Activated CD4-positive, alpha-beta memory T cell treated with anti-CD3 and anti-CD28 coated beads for 36 hours (primary cell): ENCODE data around the gene IFNG. TPM values are rescaled to one million over a fixed set of nuclear protein-coding genes. Genes with fewer than 3 reads are reported as not detected.
A peak's percentile ranks its signal among the peaks of the same experiment; 100 is the strongest.

Experiments
- CTCF ChIA-PET: fragments of 350-600 bp; sonication (Branson Sonifier 250); formaldehyde crosslinking; loops from one replicate; lab custom pipeline; 2021; ENCODE audit warnings: antibody characterized with exemption, inconsistent platforms; lab: Charles Lee
- POLR2A ChIA-PET: fragments of 350-600 bp; sonication (Branson Sonifier 250); formaldehyde crosslinking; loops from one replicate; lab custom pipeline; 2021; ENCODE audit warnings: antibody characterized with exemption; lab: Charles Lee
- DNase-seq: peaks from one replicate; pipeline ENCODE4 v3.0.0-alpha.2; 2020
- H3K27ac Mint-ChIP-seq: one replicate; pipeline ENCODE4 v1.8.0; 2021; ENCODE audit warnings: mixed read lengths
- H3K27me3 Mint-ChIP-seq: one replicate; pipeline ENCODE4 v1.8.0; 2021; ENCODE audit warnings: mixed read lengths
- H3K36me3 Mint-ChIP-seq: one replicate; pipeline ENCODE4 v1.8.0; 2021; ENCODE audit warnings: mixed read lengths
- H3K4me1 Mint-ChIP-seq: one replicate; pipeline ENCODE4 v1.8.0; 2021; ENCODE audit warnings: low read depth, mixed read lengths
- H3K4me3 Mint-ChIP-seq: one replicate; pipeline ENCODE4 v1.8.0; 2021; ENCODE audit warnings: mild to moderate bottlenecking, mixed read lengths
- H3K9me3 Mint-ChIP-seq: one replicate; pipeline ENCODE4 v1.8.0; 2021; ENCODE audit warnings: mixed read lengths
- intact Hi-C: fragments of 100-400 bp; cut with micrococcal nuclease; formaldehyde crosslinking; loops from one replicate; pipeline ENCODE4 v1.15.1; 2023
- total RNA-seq, 2 experiments: library from RNA; stranded (reverse); gene quantifications; one replicate each; pipeline ENCODE4 v1.2.3, GENCODE V29; 2021

The IFNG gene
- total RNA-seq, 2 experiments from 2014 or later = 535 to 546 TPM

- Mint-ChIP-seq H3K36me3 (no peaks in the 10 kb centered on the region), H3K27ac (peak overlapping the region; percentile 75), H3K9me3 (no peaks in the 10 kb centered on the region), H3K27me3 (no peaks in the 10 kb centered on the region), H3K4me3 (no peak overlapping the region), H3K4me1 (peaks cover 57% of the 10 kb centered on the region)
- intact Hi-C loops = loop anchor here (1.0 to 5.0 kb wide), 3 partner anchors 19 to 311 kb away; no protein-coding TSS in a partner anchor
- POLR2A ChIA-PET = interaction anchor here (1.2 to 2.3 kb wide), 3 partner anchors 18 to 21 kb away, joined by 3 to 12 read pairs (median 4); no protein-coding TSS in a partner anchor
- CTCF ChIA-PET = interaction anchor here (1.0 to 1.4 kb wide), 3 partner anchors 19 to 98 kb away, joined by 4 to 5 read pairs (median 4); no protein-coding TSS in a partner anchor
- DNase-seq = no peak
Measured at GRCh38 chr12:68138480-68138879, 21.1 kb downstream of the IFNG start.

- peaks cover 59% of the 10 kb centered on the region for H3K4me1 Mint-ChIP-seq
- H3K36me3 Mint-ChIP-seq = no peaks in the 10 kb centered on the region
- DNase-seq = peak; percentile 25
- no peak overlapping the region for H3K4me3 Mint-ChIP-seq
- no peaks in the 10 kb centered on the region for H3K27me3 Mint-ChIP-seq
- ChIA-PET CTCF (interaction anchor here (1.4 to 2.1 kb wide), 4 partner anchors 17 to 24 kb away, joined by 5 to 11 read pairs (median 7); partner anchors contain the start of gene IFNG), POLR2A (interaction anchor here (1.3 to 2.3 kb wide), 3 partner anchors 17 to 21 kb away, joined by 3 to 12 read pairs (median 3); no protein-coding TSS in a partner anchor)
- peak overlapping the region; percentile 75 for H3K27ac Mint-ChIP-seq
- no peaks in the 10 kb centered on the region for H3K9me3 Mint-ChIP-seq
- intact Hi-C loops = loop anchor here (1.0 to 5.0 kb wide), 3 partner anchors 18 to 310 kb away; no protein-coding TSS in a partner anchor
Measured at GRCh38 chr12:68137335-68137830, 22.2 kb downstream of the IFNG start.

- H3K27me3 Mint-ChIP-seq = no peaks in the 10 kb centered on the region
- peaks cover 57% of the 10 kb centered on the region for H3K4me1 Mint-ChIP-seq
- H3K4me3 Mint-ChIP-seq = no peak overlapping the region
- peaks cover 10% of the 10 kb centered on the region for H3K36me3 Mint-ChIP-seq
- peaks cover 17% of the 10 kb centered on the region for H3K9me3 Mint-ChIP-seq
- intact Hi-C loops = loop anchor here (5.0 kb wide), 2 partner anchors 93 to 308 kb away; no protein-coding TSS in a partner anchor
- no peak overlapping the region for H3K27ac Mint-ChIP-seq
- no peak for DNase-seq
- ChIA-PET POLR2A (interaction anchor here (1.2 to 1.7 kb wide), 2 partner anchors 11 to 16 kb away, joined by 3 to 7 read pairs; no protein-coding TSS in a partner anchor), CTCF (interaction anchor here (2.0 to 2.1 kb wide), 2 partner anchors 15 to 22 kb away, joined by 6 to 11 read pairs; partner anchors contain the start of gene IFNG)
Measured at GRCh38 chr12:68135520-68135919, 24.0 kb downstream of the IFNG start.

GRCh38 chr12:68131867-68132414 is 27.6 kb downstream of the IFNG start:
- CTCF ChIA-PET = interaction anchor here (1.4 to 2.2 kb wide), 2 partner anchors 18 to 26 kb away, joined by 8 read pairs; no protein-coding TSS in a partner anchor
- POLR2A ChIA-PET = no interaction called here
- Mint-ChIP-seq H3K27ac (no peak overlapping the region), H3K27me3 (no peaks in the 10 kb centered on the region), H3K4me3 (no peak overlapping the region), H3K36me3 (peaks cover 29% of the 10 kb centered on the region), H3K4me1 (peaks cover 21% of the 10 kb centered on the region), H3K9me3 (peaks cover 46% of the 10 kb centered on the region)
- no peak for DNase-seq
- intact Hi-C loops = no loop called here

- no peak for DNase-seq
- POLR2A ChIA-PET = no interaction called here
Measured at GRCh38 chr12:68129979-68130378, 29.6 kb downstream of the IFNG start.

GRCh38 chr12:68122236-68122920 is 37.2 kb downstream of the IFNG start:
- H3K36me3 Mint-ChIP-seq = peaks cover 2% of the 10 kb centered on the region
- no peak overlapping the region for H3K27ac Mint-ChIP-seq
- no peak for DNase-seq
- intact Hi-C loops = no loop called here
- CTCF ChIA-PET = interaction anchor here (0.5 to 1.9 kb wide), 3 partner anchors 9 to 36 kb away, joined by 3 to 6 read pairs (median 5); no protein-coding TSS in a partner anchor
- H3K9me3 Mint-ChIP-seq = peaks cover under 1% of the 10 kb centered on the region
- peaks cover 17% of the 10 kb centered on the region for H3K4me1 Mint-ChIP-seq
- H3K4me3 Mint-ChIP-seq = no peak overlapping the region
- POLR2A ChIA-PET = interaction anchor here (0.5 to 0.6 kb wide), 2 partner anchors 22 to 1175 kb away, joined by 3 to 6 read pairs; no protein-coding TSS in a partner anchor
- no peaks in the 10 kb centered on the region for H3K27me3 Mint-ChIP-seq

More at GRCh38 chr12:68129979-68130378, 29.6 kb downstream of the IFNG start:
- peaks cover 5% of the 10 kb centered on the region for H3K4me1 Mint-ChIP-seq
- CTCF ChIA-PET = interaction anchor here (0.7 to 2.2 kb wide), 3 partner anchors 16 to 329 kb away, joined by 3 to 8 read pairs (median 3); no protein-coding TSS in a partner anchor
- no peak overlapping the region for H3K27ac Mint-ChIP-seq
- H3K4me3 Mint-ChIP-seq = no peak overlapping the region
- H3K36me3 Mint-ChIP-seq = peaks cover 31% of the 10 kb centered on the region
- intact Hi-C loops = no loop called here
- H3K27me3 Mint-ChIP-seq = no peaks in the 10 kb centered on the region
- H3K9me3 Mint-ChIP-seq = peaks cover 46% of the 10 kb centered on the region

- intact Hi-C loops = no loop called here
Measured at GRCh38 chr12:68121143-68121542, 38.4 kb downstream of the IFNG start.

GRCh38 chr12:68119724-68120211 is 39.8 kb downstream of the IFNG start:
- peaks cover 3% of the 10 kb centered on the region for H3K27me3 Mint-ChIP-seq
- CTCF ChIA-PET = interaction anchor here (0.8 to 9.8 kb wide), 13 partner anchors 8 to 763 kb away, joined by 3 to 189 read pairs (median 3); partner anchors contain the start of gene IFNG
- H3K4me3 Mint-ChIP-seq = peak overlapping the region; percentile 27
- POLR2A ChIA-PET = interaction anchor here (0.6 to 4.9 kb wide), 13 partner anchors 13 to 688 kb away, joined by 3 to 58 read pairs (median 5); partner anchors contain the start of genes IFNG and MDM2
- H3K27ac Mint-ChIP-seq = peak overlapping the region; percentile 74
- no peaks in the 10 kb centered on the region for H3K9me3 Mint-ChIP-seq
- DNase-seq = peak; percentile 89
- intact Hi-C loops = loop anchor here (1.0 to 10.0 kb wide), 13 partner anchors 18 to 1815 kb away; partner anchors contain the start of genes HELB, IFNG and RAP1B
- peaks cover 31% of the 10 kb centered on the region for H3K4me1 Mint-ChIP-seq
- H3K36me3 Mint-ChIP-seq = no peaks in the 10 kb centered on the region

More at GRCh38 chr12:68121143-68121542, 38.4 kb downstream of the IFNG start:
- ChIA-PET CTCF (interaction anchor here (1.2 to 9.8 kb wide), 4 partner anchors 9 to 81 kb away, joined by 5 to 189 read pairs (median 20); partner anchors contain the start of gene IFNG), POLR2A (interaction anchor here (0.8 to 4.9 kb wide), 4 partner anchors 15 to 92 kb away, joined by 3 to 58 read pairs (median 10); partner anchors contain the start of gene IFNG)
- H3K27ac Mint-ChIP-seq = no peak overlapping the region
- H3K27me3 Mint-ChIP-seq = peaks cover 3% of the 10 kb centered on the region
- peak; percentile 81 for DNase-seq
- peaks cover 2% of the 10 kb centered on the region for H3K36me3 Mint-ChIP-seq
- H3K4me3 Mint-ChIP-seq = no peak overlapping the region
- H3K4me1 Mint-ChIP-seq = peaks cover 26% of the 10 kb centered on the region
- H3K9me3 Mint-ChIP-seq = no peaks in the 10 kb centered on the region

GRCh38 chr12:68119250-68119649 is 40.3 kb downstream of the IFNG start:
- Mint-ChIP-seq H3K36me3 (no peaks in the 10 kb centered on the region), H3K9me3 (no peaks in the 10 kb centered on the region), H3K27ac (peak overlapping the region; percentile 74), H3K4me3 (no peak overlapping the region), H3K27me3 (peaks cover 3% of the 10 kb centered on the region), H3K4me1 (peaks cover 34% of the 10 kb centered on the region)
- intact Hi-C loops = loop anchor here (1.0 to 10.0 kb wide), 13 partner anchors 18 to 1814 kb away; partner anchors contain the start of genes HELB, IFNG and RAP1B
- peak; percentile 47 for DNase-seq
- ChIA-PET CTCF (interaction anchor here (0.8 to 9.8 kb wide), 11 partner anchors 17 to 763 kb away, joined by 3 to 189 read pairs (median 3); partner anchors contain the start of gene IFNG), POLR2A (interaction anchor here (0.5 to 4.9 kb wide), 13 partner anchors 13 to 725 kb away, joined by 3 to 58 read pairs (median 5); partner anchors contain the start of genes IFNG and MDM2)

GRCh38 chr12:68118096-68118755 is 41.3 kb downstream of the IFNG start:
- Mint-ChIP-seq H3K4me1 (peaks cover 41% of the 10 kb centered on the region), H3K9me3 (no peaks in the 10 kb centered on the region), H3K27me3 (peaks cover 3% of the 10 kb centered on the region), H3K36me3 (no peaks in the 10 kb centered on the region), H3K4me3 (peak overlapping the region; percentile 62), H3K27ac (peak overlapping the region; percentile 74)
- ChIA-PET CTCF (interaction anchor here (0.6 to 9.8 kb wide), 5 partner anchors 38 to 199 kb away, joined by 3 to 189 read pairs (median 6); partner anchors contain the start of gene IFNG), POLR2A (interaction anchor here (1.2 to 4.9 kb wide), 5 partner anchors 20 to 123 kb away, joined by 4 to 58 read pairs (median 5); partner anchors contain the start of gene IFNG)
- intact Hi-C loops = loop anchor here (1.0 to 10.0 kb wide), 7 partner anchors 37 to 1813 kb away; partner anchors contain the start of genes HELB and RAP1B
- peak; percentile 32 for DNase-seq
